ENCODE data around the gene CLBA1.
"Not testable (repeated sequence)": the region's sequence is repeated elsewhere in the genome, so short reads cannot be mapped to it uniquely, and the experiment has no call there.

The CLBA1 gene

GRCh38 chr14:104985675-104986486, at the start of gene CLBA1:
Gene CLBA1 (plus strand): TSS chr14:104985788. CDS start chr14:104986432, 644 bp downstream.
- peak; percentile 73 to 87 for DNase-seq

- no peak for DNase-seq
Observed at GRCh38 chr14:104935955-104936354, 49.6 kb upstream of the CLBA1 start.

- DNase-seq: no peak
Observed at GRCh38 chr14:104936361-104937155, 49.0 kb upstream of the CLBA1 start.

GRCh38 chr14:104937161-104937560, 48.4 kb upstream of the CLBA1 start:
- no peak for DNase-seq

- no peak for DNase-seq
Observed at GRCh38 chr14:104937694-104938365, 47.8 kb upstream of the CLBA1 start.

- no peak for DNase-seq
Observed at GRCh38 chr14:104938436-104938835, 47.2 kb upstream of the CLBA1 start.

- DNase-seq: no peak
Observed at GRCh38 chr14:104938960-104939359, 46.6 kb upstream of the CLBA1 start.

- DNase-seq: no peak
Observed at GRCh38 chr14:104939666-104940410, 45.8 kb upstream of the CLBA1 start.

GRCh38 chr14:104940526-104941150, 45.0 kb upstream of the CLBA1 start:
- no peak for DNase-seq

- no peak for DNase-seq
Observed at GRCh38 chr14:104941508-104942365, 43.9 kb upstream of the CLBA1 start.

GRCh38 chr14:104942586-104942985, 43.0 kb upstream of the CLBA1 start:
- no peak for DNase-seq

- not testable (repeated sequence) for DNase-seq
Observed at GRCh38 chr14:104943216-104944015, 42.2 kb upstream of the CLBA1 start.

- DNase-seq: not testable (repeated sequence)
Observed at GRCh38 chr14:104944016-104944308, 41.6 kb upstream of the CLBA1 start.

- not testable (repeated sequence) for DNase-seq
Observed at GRCh38 chr14:104944436-104945205, 41.0 kb upstream of the CLBA1 start.

GRCh38 chr14:104945266-104945665, 40.3 kb upstream of the CLBA1 start:
- DNase-seq: not testable (repeated sequence)

GRCh38 chr14:104945986-104946965, 39.3 kb upstream of the CLBA1 start:
- not testable (repeated sequence) for DNase-seq

GRCh38 chr14:104947201-104947600, 38.4 kb upstream of the CLBA1 start:
- not testable (repeated sequence) for DNase-seq
